Keratinocyte (primary cell): ENCODE measurements around the gene CENPP. TPM values are rescaled to one million over a fixed set of nuclear protein-coding genes. Genes with fewer than 3 reads are reported as not detected.

Source experiments
- DNase-seq: peaks from one replicate; pipeline ENCODE4 v3.0.0-alpha.2; 2011; ENCODE audit warnings: low read depth, missing footprints, low spot score
- FAIRE-seq: peaks from 2 replicates; lab custom pipeline; 2011; peaks lifted over from hg19 to GRCh38; lab: Jason Lieb, UNC
- H2AFZ ChIP-seq: 2 replicates; pipeline ENCODE4 v1.6.0; 2012; ENCODE audit warnings: low read length, control low read depth, inconsistent platforms; ENCODE audit not compliant: control insufficient read depth
- H3K27ac ChIP-seq: 2 replicates; pipeline ENCODE4 v1.5.1; 2011; ENCODE audit warnings: low read length; ENCODE audit not compliant: control insufficient read depth, insufficient read depth
- H3K27me3 ChIP-seq: 3 replicates; pipeline ENCODE4 v1.6.0; 2011; ENCODE audit warnings: low read length; ENCODE audit not compliant: control insufficient read depth, insufficient read depth; ENCODE audit errors: extremely low read depth
- H3K36me3 ChIP-seq, 2 experiments: 2 replicates in 1 of 2; 3 replicates in 1 of 2; pipeline ENCODE4 v1.5.1; 2011; ENCODE audit warnings: low read length in 2 of 2, mild to moderate bottlenecking in 1 of 2; ENCODE audit not compliant: control insufficient read depth in 2 of 2, insufficient read depth in 2 of 2; ENCODE audit errors: extremely low read depth in 1 of 2
- H3K4me1 ChIP-seq: 3 replicates; pipeline ENCODE4 v1.5.1; 2011; ENCODE audit warnings: low read length; ENCODE audit not compliant: control insufficient read depth, insufficient read depth; ENCODE audit errors: extremely low read depth
- H3K4me2 ChIP-seq: 3 replicates; pipeline ENCODE4 v1.6.0; 2011; ENCODE audit warnings: low read depth, low read length; ENCODE audit not compliant: control insufficient read depth, insufficient read depth; ENCODE audit errors: extremely low read depth
- H3K4me3 ChIP-seq, 3 experiments: fragments of 200-600 bp in 1 of 3; sonication (generic) in 1 of 3; 2 replicates in 2 of 3; 3 replicates in 1 of 3; pipeline ENCODE4 v1.5.1; 2011 to 2016; ENCODE audit warnings: low read length in 3 of 3, mild to moderate bottlenecking in 3 of 3, control low read depth in 2 of 3, inconsistent platforms in 1 of 3, low read depth in 1 of 3, mixed read lengths in 1 of 3, mixed run types in 1 of 3, moderate library complexity in 1 of 3; ENCODE audit not compliant: control insufficient read depth in 2 of 3, insufficient read depth in 2 of 3; ENCODE audit errors: extremely low read depth in 1 of 3
- H3K79me2 ChIP-seq: 2 replicates; pipeline ENCODE4 v1.6.0; 2012; ENCODE audit warnings: low read length; ENCODE audit not compliant: control insufficient read depth, insufficient read depth
- H3K9ac ChIP-seq: 3 replicates; pipeline ENCODE4 v1.6.0; 2011; ENCODE audit warnings: low read length; ENCODE audit not compliant: control insufficient read depth, insufficient read depth; ENCODE audit errors: extremely low read depth
- H3K9me1 ChIP-seq: 3 replicates; pipeline ENCODE4 v1.6.0; 2011; ENCODE audit warnings: low read length; ENCODE audit not compliant: control insufficient read depth, insufficient read depth; ENCODE audit errors: extremely low read depth
- H3K9me3 ChIP-seq: 2 replicates; pipeline ENCODE4 v1.5.1; 2012; ENCODE audit warnings: low read depth, low read length; ENCODE audit not compliant: control insufficient read depth
- H4K20me1 ChIP-seq: 3 replicates; pipeline ENCODE4 v1.6.0; 2011; ENCODE audit warnings: low read length; ENCODE audit not compliant: control insufficient read depth, insufficient read depth; ENCODE audit errors: extremely low read depth
- CTCF ChIP-seq, 3 experiments: IDR thresholded peaks in 1 of 3; conservative IDR thresholded peaks in 1 of 3; optimal IDR thresholded peaks in 1 of 3; 2 replicates in 2 of 3; 3 replicates in 1 of 3; pipeline versions ENCODE3 to v1.5.1; 2011; ENCODE audit warnings: low read length in 3 of 3, mild to moderate bottlenecking in 3 of 3, moderate library complexity in 2 of 3, control low read depth in 1 of 3, inconsistent platforms in 1 of 3; ENCODE audit not compliant: insufficient read depth in 2 of 3; ENCODE audit errors: extremely low read depth in 1 of 3
- EZH2 ChIP-seq: IDR thresholded peaks from one replicate; pipeline ENCODE4 v1.6.1; 2012; ENCODE audit warnings: inconsistent platforms, mild to moderate bottlenecking, low read length, moderate library complexity
- dilution Hi-C: fragments of 300-500 bp; cut with MboI; formaldehyde crosslinking; loops from one replicate; pipeline ENCODE4 v1.7.0; 2020; ENCODE audit warnings: low sequenced_read_pairs; ENCODE audit not compliant: extremely low pct_ligation_motif_present
- polyA plus RNA-seq, 5 experiments: library from polyadenylated mRNA; depleted of rRNA in 3 of 5; stranded (reverse) in 3 of 5; stranded (forward) in 1 of 5; unstranded in 1 of 5; fragments of >200 nt; gene quantifications; 1 replicate in 1 of 5; 2 replicates in 3 of 5; 3 replicates in 1 of 5; pipeline versions ENCODE4 v1.2.1 to v1.2.3, GENCODE V29; 2011 to 2012; ENCODE audit warnings: missing spikeins in 2 of 5, low read depth in 1 of 5, low replicate concordance in 1 of 5

Gene CENPP
- polyA plus RNA-seq, 1 donor (not counting 4 experiments of a cell fraction or from before 2014, with no cell fraction given): 6.7 TPM

GRCh38 chr9:92640398-92641091 lies 314.8 kb downstream of the CENPP start:
- Histone ChIP-seq H3K9me3 (no peaks in the 10 kb centered on the region), H4K20me1 (peaks cover 2% of the 10 kb centered on the region), H3K9me1 (no peaks in the 10 kb centered on the region), H3K36me3 (peaks cover 54% of the 10 kb centered on the region in 2 experiments), H3K27ac (peak overlapping the region; percentile 54), H3K4me3 (no peak overlapping the region), H3K4me1 (peaks cover 19% of the 10 kb centered on the region), H2AFZ (no peak overlapping the region), H3K79me2 (peaks cover 9% of the 10 kb centered on the region), H3K9ac (no peak overlapping the region), H3K4me2 (no peak overlapping the region), H3K27me3 (no peaks in the 10 kb centered on the region)
- TF ChIP-seq EZH2 (no peak), CTCF (optimal IDR thresholded peaks at IDR 0.05 in 1 of 3, IDR thresholded peaks at IDR 0.05 in 1 of 3, conservative IDR thresholded peaks at IDR 0.05 in 1 of 3; ENCODE audit: extremely low read depth in 1 of 3, insufficient read depth in 2 of 3, low read length in 3 of 3) (no peak)
- DNase-seq (no peak), FAIRE-seq (no peak)
- dilution Hi-C loops: no loop called here

DNA sequence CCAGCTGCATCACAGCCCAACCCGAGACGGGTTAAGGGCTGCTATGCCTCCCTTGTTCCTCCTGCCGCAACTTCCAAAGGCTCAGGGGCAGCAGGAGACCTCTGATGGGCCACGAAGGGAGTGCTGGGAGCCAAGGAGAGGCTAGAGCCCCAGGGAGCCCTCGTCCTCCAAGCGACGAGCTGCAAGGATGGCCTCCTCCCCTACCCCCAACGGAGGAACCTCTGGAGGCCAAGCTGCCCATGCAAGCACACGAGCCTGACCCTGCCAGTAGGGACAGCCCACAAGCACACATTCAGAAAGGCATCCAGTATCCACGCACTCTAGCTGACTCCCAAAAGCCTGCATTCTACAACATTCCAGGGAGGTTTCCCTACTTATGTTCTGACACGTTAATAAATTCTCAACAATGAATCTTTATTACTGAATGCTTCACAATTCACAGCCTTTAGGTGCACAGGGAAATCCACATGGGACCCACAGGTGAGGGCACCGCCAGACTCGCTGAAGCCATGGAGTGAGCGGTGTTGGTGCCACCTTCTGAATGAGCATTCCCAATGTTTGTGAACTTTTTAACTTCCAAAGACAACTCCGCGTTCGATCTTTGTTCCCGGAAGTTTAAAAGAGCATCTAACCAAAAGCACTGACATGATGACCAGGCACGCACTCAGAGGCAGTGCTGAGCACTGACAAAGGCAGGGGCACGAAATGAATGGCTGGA lies 315.5 kb downstream of the CENPP start:
- TF ChIP-seq CTCF (optimal IDR thresholded peaks at IDR 0.05 in 1 of 3, IDR thresholded peaks at IDR 0.05 in 1 of 3, conservative IDR thresholded peaks at IDR 0.05 in 1 of 3; ENCODE audit: extremely low read depth in 1 of 3, insufficient read depth in 2 of 3, low read length in 3 of 3): no peak
- no peak for TF ChIP-seq EZH2
- H2AFZ ChIP-seq: no peak overlapping the region
- H3K9me1 ChIP-seq: no peaks in the 10 kb centered on the region
- peaks cover 19% of the 10 kb centered on the region for H3K4me1 ChIP-seq
- H3K27me3 ChIP-seq: no peaks in the 10 kb centered on the region
- H3K4me2 ChIP-seq: peak overlapping the region; percentile 37
- DNase-seq: no peak
- peak; percentile 41 for FAIRE-seq
- peak overlapping the region; percentile 54 for H3K27ac ChIP-seq
- H3K9me3 ChIP-seq: no peaks in the 10 kb centered on the region
- H4K20me1 ChIP-seq: peaks cover 2% of the 10 kb centered on the region
- peaks cover 11% of the 10 kb centered on the region for H3K79me2 ChIP-seq
- dilution Hi-C loops: no loop called here
- H3K36me3 ChIP-seq: peaks cover 50 to 51% of the 10 kb centered on the region in 2 experiments
- peak overlapping the region; percentile 18 for H3K9ac ChIP-seq
- no peak overlapping the region for H3K4me3 ChIP-seq
